Right cardiac atrium (tissue), 5 donors: ENCODE measurements around the gene ATP2C1. TPM values are rescaled to one million over a fixed set of nuclear protein-coding genes. Genes with fewer than 3 reads are reported as not detected.
A peak's percentile ranks its signal among the peaks of the same experiment; 100 is the strongest.

Source experiments
- ATAC-seq, 2 donors: fragments of 200-7000 bp; cut with Tn5 transposase; one replicate each; pipeline versions ENCODE4 v1.8.0 to v1.9.1; 2020; ENCODE audit warnings: moderate library complexity in 2 of 2, mild to moderate bottlenecking in 1 of 2
- DNase-seq, 3 donors: peaks; one replicate each; pipeline ENCODE4 v3.0.0-alpha.2; 2020
- H3K27ac ChIP-seq: one replicate; pipeline ENCODE4 v1.5.1; 2013; ENCODE audit warnings: mild to moderate bottlenecking, low read length, control low read depth, moderate library complexity
- H3K27me3 ChIP-seq: one replicate; pipeline ENCODE4 v1.6.1; 2013; ENCODE audit not compliant: control insufficient read depth, insufficient read depth
- H3K4me1 ChIP-seq: one replicate; pipeline ENCODE4 v1.6.1; 2013; ENCODE audit warnings: low read length; ENCODE audit not compliant: control insufficient read depth, insufficient read depth
- H3K4me3 ChIP-seq: one replicate; pipeline ENCODE4 v1.5.1; 2013; ENCODE audit warnings: low read length, control low read depth
- H3K9me3 ChIP-seq: one replicate; pipeline ENCODE4 v1.6.1; 2013; ENCODE audit warnings: low read length; ENCODE audit not compliant: control insufficient read depth
- WGBS: extraction: QIAGEN DNeasy Blood & Tissue Kit; methylation state at CpG from one replicate; pipeline ENCODE4 v1.1.7; 2013; 5-methylcytosine and 5-hydroxymethylcytosine counted together
- intact Hi-C, 4 donors: fragments of 100-400 bp; cut with DNase I; formaldehyde crosslinking; loops; one replicate each; pipeline versions ENCODE4 v1.11.0 to v1.14.0; 2022 to 2023
- polyA plus RNA-seq: library from polyadenylated mRNA; stranded (reverse); fragments of 200-250 nt; gene quantifications from one replicate; pipeline ENCODE4 v1.2.3, GENCODE V29; 2013
- total RNA-seq, 4 donors: library from RNA; stranded (reverse); fragmentation: NEBNext Ultra II Directional; extraction: Animal tissue kit (Norgen Biotek cat#: 25700); gene quantifications; one replicate each; pipeline ENCODE4 v1.2.1, GENCODE V29; 2021
- donor health status: healthy with polysubstance abuse.
- donor health status: DM: no; HTN: yes; CAD: no.
- donor health status: DM: no; HTN: no; CAD: no.
- donor health status: DM: no; HTN: yes; CAD: no; lungs with severe emphysema.
- donor health status: DM: yes; HTN: yes; CAD: no.

The ATP2C1 gene
- total and polyA plus RNA-seq, 5 donors, result 33.3 to 59.8 (median 56.6) TPM

- Histone ChIP-seq H3K4me3 (no peak overlapping the region), H3K27ac (no peak overlapping the region), H3K27me3 (no peaks in the 10 kb centered on the region), H3K4me1 (no peaks in the 10 kb centered on the region), H3K9me3 (no peaks in the 10 kb centered on the region)
- 69% methylated on average over 5 of the region's 5 CpGs for WGBS
- intact Hi-C loops, result loop anchor here in 1 of 4 donors (2.0 kb wide), 1 partner anchor 137 kb away; no protein-coding TSS in a partner anchor
- no peak for ATAC-seq
- no peak for DNase-seq
Measured at GRCh38 chr3:130895690-130896488, 2.0 kb downstream of the ATP2C1 start.

- H3K4me1 ChIP-seq, result peaks cover 4% of the 10 kb centered on the region
- no peaks in the 10 kb centered on the region for H3K27me3 ChIP-seq
- DNase-seq, result no peak
- intact Hi-C loops, result no loop called here
- WGBS, result 76% methylated on average over 2 of the region's 2 CpGs
- no peaks in the 10 kb centered on the region for H3K9me3 ChIP-seq
- H3K27ac ChIP-seq, result no peak overlapping the region
- no peak overlapping the region for H3K4me3 ChIP-seq
- no peak for ATAC-seq
Measured at GRCh38 chr3:130897316-130897715, 3.4 kb downstream of the ATP2C1 start.

GRCh38 chr3:130900959-130901358, 7.1 kb downstream of the ATP2C1 start:
- intact Hi-C loops, result no loop called here
- ATAC-seq (no peak), DNase-seq (no peak)
- no peaks in the 10 kb centered on the region for H3K27me3 ChIP-seq
- no peaks in the 10 kb centered on the region for H3K9me3 ChIP-seq
- H3K4me1 ChIP-seq, result peaks cover 6% of the 10 kb centered on the region
- no peak overlapping the region for H3K4me3 ChIP-seq
- no peak overlapping the region for H3K27ac ChIP-seq

DNA sequence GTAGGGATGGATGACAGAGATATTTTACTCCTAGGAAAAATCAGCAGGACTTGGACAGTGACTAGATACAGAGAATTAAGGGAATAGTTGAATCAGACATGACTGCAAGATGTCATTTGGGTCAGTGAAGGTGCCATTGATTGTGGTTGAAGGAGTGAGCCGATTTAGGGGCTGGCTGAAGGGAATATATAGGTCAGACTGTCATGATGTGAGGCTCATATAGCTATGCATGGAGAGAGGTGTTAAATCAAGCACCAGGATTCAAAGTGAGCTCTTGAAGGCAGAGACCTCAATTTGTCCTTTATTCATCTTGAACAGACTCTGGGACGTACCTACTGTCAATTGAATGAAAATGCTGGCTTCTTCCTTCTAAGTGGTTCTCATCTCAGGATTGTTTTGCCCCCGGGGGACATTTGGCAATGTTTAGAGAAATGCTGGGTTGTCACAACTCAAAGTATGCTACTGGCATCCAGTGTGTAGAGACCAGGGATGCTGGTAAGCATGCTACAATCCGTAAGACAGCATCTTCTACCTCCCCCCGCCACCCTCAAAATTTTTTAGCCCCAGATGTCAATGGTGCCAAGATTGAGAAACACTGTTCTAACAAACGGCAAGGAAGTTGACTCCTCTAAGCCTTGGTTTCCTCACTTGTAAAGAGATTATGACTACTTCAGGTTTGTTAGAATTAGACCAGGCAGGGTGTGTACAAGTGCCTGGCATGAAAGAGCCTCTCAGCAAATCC, 7.8 kb downstream of the ATP2C1 start:
- no peaks in the 10 kb centered on the region for H3K9me3 ChIP-seq
- ATAC-seq (no peak), DNase-seq (no peak)
- H3K4me3 ChIP-seq, result no peak overlapping the region
- peaks cover 6% of the 10 kb centered on the region for H3K4me1 ChIP-seq
- intact Hi-C loops, result no loop called here
- no peak overlapping the region for H3K27ac ChIP-seq
- H3K27me3 ChIP-seq, result no peaks in the 10 kb centered on the region
- 63% methylated on average over 6 of the region's 6 CpGs for WGBS

DNA sequence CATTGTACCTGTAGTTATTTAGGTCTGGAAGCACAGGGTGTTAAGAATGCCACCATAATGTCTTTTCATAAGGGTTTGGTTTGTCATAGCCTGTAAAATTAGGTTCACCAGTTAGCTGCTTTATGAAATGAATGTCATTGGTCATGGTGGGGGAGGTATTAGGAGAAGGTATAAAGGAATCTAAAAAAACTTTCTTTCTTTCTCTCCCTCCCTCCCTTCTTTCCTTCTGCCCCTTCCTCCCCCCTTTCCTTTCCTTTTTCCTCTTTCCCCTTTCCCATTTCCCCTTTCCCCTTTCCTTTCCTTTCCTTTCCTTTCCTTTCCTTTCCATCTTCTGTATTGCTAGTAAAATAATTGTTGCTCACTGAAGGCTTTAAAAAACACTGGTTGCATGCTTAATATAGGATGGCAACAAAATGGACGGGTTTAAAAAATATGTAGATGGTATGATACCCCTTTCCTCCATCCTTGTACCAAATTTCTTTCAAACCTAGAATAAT, 9.6 kb downstream of the ATP2C1 start:
- DNase-seq (no peak), ATAC-seq (no peak)
- Histone ChIP-seq H3K9me3 (no peaks in the 10 kb centered on the region), H3K4me3 (no peak overlapping the region), H3K27me3 (no peaks in the 10 kb centered on the region), H3K4me1 (peaks cover 6% of the 10 kb centered on the region), H3K27ac (no peak overlapping the region)
- intact Hi-C loops, result no loop called here
- 99% methylated on average over 1 of the region's 1 CpG for WGBS

DNA sequence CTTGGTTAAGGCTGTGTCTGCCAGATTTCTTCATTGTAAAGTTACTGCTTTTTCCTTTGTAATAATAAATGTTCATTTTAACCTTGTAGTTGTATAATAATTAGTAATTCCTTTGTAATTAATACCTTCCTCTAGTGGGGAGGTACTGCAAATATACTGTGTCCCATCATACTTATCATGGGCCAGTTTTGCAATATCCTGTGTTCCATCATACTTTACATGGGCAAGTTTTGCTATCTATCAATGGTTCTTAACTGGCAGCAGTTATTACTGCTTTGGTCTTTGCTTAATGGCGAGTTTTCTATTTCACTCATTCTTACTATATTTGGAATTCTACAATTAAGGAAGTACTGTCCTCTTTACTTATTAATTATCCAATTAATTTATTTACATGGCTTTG, 10.6 kb downstream of the ATP2C1 start:
- ATAC-seq, result no peak
- DNase-seq, result no peak
- intact Hi-C loops, result no loop called here
- WGBS, result 89% methylated on average over 1 of the region's 1 CpG
- H3K27ac ChIP-seq, result no peak overlapping the region
- H3K27me3 ChIP-seq, result no peaks in the 10 kb centered on the region
- H3K9me3 ChIP-seq, result no peaks in the 10 kb centered on the region
- H3K4me1 ChIP-seq, result peaks cover 6% of the 10 kb centered on the region
- H3K4me3 ChIP-seq, result no peak overlapping the region

DNA sequence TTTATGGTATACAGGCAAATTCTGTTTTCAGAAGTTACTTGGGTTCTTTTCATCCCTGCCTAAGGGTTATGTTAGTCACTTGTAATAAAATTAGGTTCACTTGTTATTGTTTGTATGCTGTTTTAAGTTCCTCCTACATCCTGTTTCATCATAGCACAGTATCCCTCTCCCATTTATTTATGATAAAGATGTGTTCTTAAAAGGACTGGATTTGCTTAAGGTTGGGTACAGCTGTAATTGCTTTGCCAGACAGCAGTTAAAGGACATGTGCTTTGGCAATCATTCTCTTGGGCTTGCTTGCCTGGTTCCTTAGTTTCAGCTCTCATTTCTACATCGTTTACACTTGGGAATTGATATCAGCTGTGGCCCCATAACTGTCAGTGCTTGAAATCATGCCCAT, 11.7 kb downstream of the ATP2C1 start:
- H3K4me3 ChIP-seq, result no peak overlapping the region
- no peak overlapping the region for H3K27ac ChIP-seq
- no peaks in the 10 kb centered on the region for H3K27me3 ChIP-seq
- WGBS, result 6% methylated on average over 1 of the region's 1 CpG
- no peaks in the 10 kb centered on the region for H3K9me3 ChIP-seq
- H3K4me1 ChIP-seq, result peaks cover 8% of the 10 kb centered on the region
- intact Hi-C loops, result no loop called here
- ATAC-seq (peak; percentile 50 to 56), DNase-seq (no peak)

GRCh38 chr3:130906374-130906995, 12.6 kb downstream of the ATP2C1 start:
- H3K27ac ChIP-seq, result no peak overlapping the region
- H3K4me3 ChIP-seq, result no peak overlapping the region
- intact Hi-C loops, result no loop called here
- DNase-seq (no peak), ATAC-seq (no peak)
- H3K4me1 ChIP-seq, result peaks cover 8% of the 10 kb centered on the region
- H3K9me3 ChIP-seq, result no peaks in the 10 kb centered on the region
- 94% methylated on average over 3 of the region's 3 CpGs for WGBS
- H3K27me3 ChIP-seq, result no peaks in the 10 kb centered on the region

DNA sequence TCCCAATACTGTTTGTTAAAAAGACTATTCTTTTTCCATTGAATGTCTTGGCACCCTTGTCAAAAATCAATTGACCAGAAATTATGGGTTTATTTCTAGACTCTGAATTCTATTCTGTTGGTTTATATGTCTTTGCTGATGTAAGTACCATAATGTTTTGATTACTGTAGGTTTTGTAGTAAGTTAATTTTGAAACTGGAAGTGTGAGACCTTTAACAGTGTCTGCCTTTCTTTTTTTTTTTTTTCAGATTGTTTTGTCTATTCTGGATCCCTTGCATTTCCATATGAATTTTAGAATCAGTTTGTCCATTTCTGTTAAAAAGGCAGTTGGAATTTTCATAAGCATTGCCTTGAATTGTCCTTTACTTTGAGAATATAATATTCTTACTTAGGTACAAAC, 13.6 kb downstream of the ATP2C1 start:
- H3K9me3 ChIP-seq, result no peaks in the 10 kb centered on the region
- intact Hi-C loops, result no loop called here
- H3K27ac ChIP-seq, result no peak overlapping the region
- ATAC-seq, result no peak
- DNase-seq, result no peak
- H3K4me1 ChIP-seq, result peaks cover 4% of the 10 kb centered on the region
- no peaks in the 10 kb centered on the region for H3K27me3 ChIP-seq
- no peak overlapping the region for H3K4me3 ChIP-seq

- Histone ChIP-seq H3K27me3 (no peaks in the 10 kb centered on the region), H3K27ac (no peak overlapping the region), H3K4me3 (no peak overlapping the region), H3K9me3 (no peaks in the 10 kb centered on the region), H3K4me1 (peaks cover 4% of the 10 kb centered on the region)
- no peak for ATAC-seq
- intact Hi-C loops, result no loop called here
- no peak for DNase-seq
Measured at GRCh38 chr3:130907966-130908365, 14.1 kb downstream of the ATP2C1 start.
